Midbrain (tissue), 1 donor: ENCODE data around the gene CACNA2D2.
"Not testable (repeated sequence)": the region's sequence is repeated elsewhere in the genome, so short reads cannot be mapped to it uniquely, and the experiment has no call there.

Experiments
- DNase-seq: peaks from one replicate; lab custom pipeline; 2025; lab: John Stamatoyannopoulos, UW

CACNA2D2 gene

GRCh38 chr3:50530001-50530970 is 26.9 kb upstream of the CACNA2D2 start:
- DNase-seq = no peak

GRCh38 chr3:50525987-50526386 is 22.6 kb upstream of the CACNA2D2 start:
- DNase-seq = no peak

GRCh38 chr3:50525191-50525910 is 21.9 kb upstream of the CACNA2D2 start:
- DNase-seq = no peak

- no peak for DNase-seq
These were observed 21.3 kb upstream of the CACNA2D2 start for GRCh38 chr3:50524746-50525145.

- no peak for DNase-seq
These were observed 19.9 kb upstream of the CACNA2D2 start for GRCh38 chr3:50523279-50523811.

GRCh38 chr3:50521572-50521971 is 18.1 kb upstream of the CACNA2D2 start:
- DNase-seq = no peak

GRCh38 chr3:50520849-50521248 is 17.4 kb upstream of the CACNA2D2 start:
- no peak for DNase-seq

- DNase-seq = peak; percentile 35
These were observed 16.1 kb upstream of the CACNA2D2 start for GRCh38 chr3:50519471-50520089.

- no peak for DNase-seq
These were observed 15.0 kb upstream of the CACNA2D2 start for GRCh38 chr3:50518436-50518835.

GRCh38 chr3:50517721-50518206 is 14.3 kb upstream of the CACNA2D2 start:
- DNase-seq = no peak

- no peak for DNase-seq
These were observed 13.0 kb upstream of the CACNA2D2 start for GRCh38 chr3:50516440-50516871.

- no peak for DNase-seq
These were observed 12.4 kb upstream of the CACNA2D2 start for GRCh38 chr3:50515565-50516439.

GRCh38 chr3:50512908-50513307 is 9.5 kb upstream of the CACNA2D2 start:
- not testable (repeated sequence) for DNase-seq

- no peak for DNase-seq
These were observed 8.7 kb upstream of the CACNA2D2 start for GRCh38 chr3:50512131-50512530.

- DNase-seq = no peak
These were observed 6.9 kb upstream of the CACNA2D2 start for GRCh38 chr3:50510325-50510724.

GRCh38 chr3:50509715-50510114 is 6.3 kb upstream of the CACNA2D2 start:
- no peak for DNase-seq

- no peak for DNase-seq
These were observed 5.4 kb upstream of the CACNA2D2 start for GRCh38 chr3:50508821-50509220.

- no peak for DNase-seq
These were observed 2.7 kb upstream of the CACNA2D2 start for GRCh38 chr3:50506169-50506568.

- no peak for DNase-seq
These were observed 1.2 kb upstream of the CACNA2D2 start for GRCh38 chr3:50504681-50505080.

- DNase-seq = no peak
These were observed 630 bp downstream of the CACNA2D2 start for GRCh38 chr3:50502584-50503423.
